AG09319 (cell line): Measurements from ENCODE around the gene BCKDHA.

Source experiments
- DNase-seq: peaks from one replicate; pipeline ENCODE4 v3.0.0-alpha.2; 2010; ENCODE audit warnings: low read depth; ENCODE audit errors: extremely low read depth
- CTCF ChIP-seq: IDR thresholded peaks from 2 replicates; pipeline ENCODE4 v1.5.1; 2011; ENCODE audit warnings: low read depth, mild to moderate bottlenecking, inconsistent platforms, low read length, moderate library complexity

Gene BCKDHA

GRCh38 chr19:41421973-41422372 is 24.4 kb downstream of the BCKDHA start:
- TF ChIP-seq CTCF: no peak
- no peak for DNase-seq

GRCh38 chr19:41422456-41422855 is 24.8 kb downstream of the BCKDHA start:
- no peak for DNase-seq
- no peak for TF ChIP-seq CTCF

GRCh38 chr19:41422955-41423354 is 25.3 kb downstream of the BCKDHA start:
- TF ChIP-seq CTCF: no peak
- DNase-seq: no peak

- no peak for TF ChIP-seq CTCF
- no peak for DNase-seq
Observed at GRCh38 chr19:41424335-41425173, 26.9 kb downstream of the BCKDHA start.

GRCh38 chr19:41425174-41426115 is 27.8 kb downstream of the BCKDHA start:
- TF ChIP-seq CTCF: no peak
- no peak for DNase-seq

- no peak for DNase-seq
- TF ChIP-seq CTCF: no peak
Observed at GRCh38 chr19:41426116-41426841, 28.7 kb downstream of the BCKDHA start.
